CD4-positive, CD25-positive, alpha-beta regulatory T cell (primary cell): ENCODE measurements around the gene GPS1. TPM values are rescaled to one million over a fixed set of nuclear protein-coding genes. Genes with fewer than 3 reads are reported as not detected.

Experiments
- ATAC-seq, 2 donors: fragments of 150-1000 bp; cut with Tn5 transposase; one replicate each; pipeline ENCODE4 v1.10.0; 2021; ENCODE audit warnings: low read depth in 2 of 2, moderate number of reproducible peaks in 2 of 2, moderate library complexity in 1 of 2
- DNase-seq, 3 donors: peaks; one replicate each; pipeline versions ENCODE4 v3.0.0 to v3.0.0-alpha.2; 2012 to 2022; ENCODE audit warnings: mixed read lengths in 1 of 3
- H3K27ac ChIP-seq: one replicate; pipeline ENCODE4 v1.7.0; 2013; ENCODE audit warnings: mild to moderate bottlenecking, low read length; ENCODE audit not compliant: insufficient read depth, poor library complexity, severe bottlenecking
- H3K27me3 ChIP-seq: one replicate; pipeline ENCODE4 v1.7.0; 2013; ENCODE audit warnings: low read length; ENCODE audit not compliant: control insufficient read depth, insufficient read depth
- H3K36me3 ChIP-seq: one replicate; pipeline ENCODE4 v1.7.0; 2013; ENCODE audit warnings: mild to moderate bottlenecking, low read length, moderate library complexity; ENCODE audit not compliant: control insufficient read depth, insufficient read depth
- H3K4me1 ChIP-seq: 2 replicates; pipeline ENCODE4 v1.7.0; 2013; ENCODE audit warnings: mild to moderate bottlenecking, low read length; ENCODE audit not compliant: insufficient read depth, control insufficient read depth, poor library complexity, severe bottlenecking
- H3K4me3 ChIP-seq: one replicate; pipeline ENCODE4 v1.7.0; 2013; ENCODE audit warnings: low read depth, mild to moderate bottlenecking, low read length, moderate library complexity
- H3K9me3 ChIP-seq, 2 experiments: 1 replicate in 1 of 2; 2 replicates in 1 of 2; pipeline ENCODE4 v1.7.0; 2013; ENCODE audit warnings: low read length in 2 of 2, mild to moderate bottlenecking in 1 of 2, moderate library complexity in 1 of 2; ENCODE audit not compliant: control insufficient read depth in 2 of 2
- H3K27ac Mint-ChIP-seq, 3 donors: one replicate each; pipeline ENCODE4 v1.8.0; 2020 to 2022; ENCODE audit warnings: mild to moderate bottlenecking in 3 of 3, mixed read lengths in 3 of 3, moderate library complexity in 2 of 3
- H3K27me3 Mint-ChIP-seq: one replicate; pipeline ENCODE4 v1.8.0; 2022; ENCODE audit warnings: mild to moderate bottlenecking, mixed read lengths
- H3K36me3 Mint-ChIP-seq: one replicate; pipeline ENCODE4 v1.8.0; 2020; ENCODE audit warnings: mixed read lengths
- H3K4me1 Mint-ChIP-seq, 4 donors: one replicate each; pipeline ENCODE4 v1.8.0; 2020 to 2022; ENCODE audit warnings: mixed read lengths in 4 of 4, mild to moderate bottlenecking in 1 of 4
- H3K4me3 Mint-ChIP-seq, 4 donors: one replicate each; pipeline ENCODE4 v1.8.0; 2020 to 2022; ENCODE audit warnings: mild to moderate bottlenecking in 4 of 4, mixed read lengths in 4 of 4, moderate library complexity in 3 of 4
- H3K9me3 Mint-ChIP-seq, 7 donors: one replicate each; pipeline ENCODE4 v1.8.0; 2020 to 2022; ENCODE audit warnings: mixed read lengths in 7 of 7, mild to moderate bottlenecking in 3 of 7, moderate library complexity in 2 of 7
- polyA plus RNA-seq, 4 donors: library from polyadenylated mRNA; unstranded; fragments of 300-500 nt; fragmentation: Illumina TruSeq; gene quantifications; one replicate each; pipeline ENCODE4 v1.2.3, GENCODE V29; 2021
- total RNA-seq: library from RNA; stranded (reverse); gene quantifications from one replicate; pipeline ENCODE4 v1.2.3, GENCODE V29; 2022

Gene GPS1
- total and polyA plus RNA-seq, 5 donors from 2014 or later, result 87.5 to 170 (median 153) TPM

GRCh38 chr17:82025401-82026107 lies 26.1 kb upstream of the GPS1 start:
- peak overlapping the region in 1 of 4 donors; percentile 73 for H3K4me3 Mint-ChIP-seq
- no peaks in the 10 kb centered on the region for H3K9me3 Mint-ChIP-seq
- no peaks in the 10 kb centered on the region for H3K36me3 ChIP-seq
- no peak overlapping the region for H3K27ac ChIP-seq
- no peak for DNase-seq
- peaks cover 0 to 36% (median 8%) of the 10 kb centered on the region in 4 donors for H3K4me1 Mint-ChIP-seq
- no peaks in the 10 kb centered on the region for H3K36me3 Mint-ChIP-seq
- no peak for ATAC-seq
- H3K4me1 ChIP-seq, result peaks cover 39% of the 10 kb centered on the region
- H3K27ac Mint-ChIP-seq, result no peak overlapping the region
- no peaks in the 10 kb centered on the region for H3K9me3 ChIP-seq
- no peaks in the 10 kb centered on the region for H3K27me3 ChIP-seq
- H3K4me3 ChIP-seq, result no peak overlapping the region
- no peaks in the 10 kb centered on the region for H3K27me3 Mint-ChIP-seq

DNA sequence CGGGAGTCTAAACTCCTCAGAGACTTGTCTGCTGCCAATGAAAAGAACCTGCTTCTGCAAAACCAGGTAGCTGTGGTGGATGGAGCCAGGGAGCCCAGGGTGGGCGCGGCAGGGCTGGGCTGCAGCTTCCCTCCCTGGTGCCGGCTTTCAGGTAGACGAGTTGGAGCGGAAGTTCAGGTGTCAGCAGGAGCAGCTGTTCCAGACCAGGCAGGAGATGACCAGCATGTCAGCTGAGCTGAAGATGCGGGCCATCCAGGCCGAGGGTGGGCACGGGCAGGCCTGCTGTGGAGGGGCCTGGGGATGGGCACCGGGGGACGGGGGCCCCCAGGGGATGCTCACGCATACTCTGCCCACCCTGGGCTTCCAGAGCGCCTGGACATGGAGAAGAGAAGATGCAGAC lies 23.5 kb upstream of the GPS1 start:
- no peaks in the 10 kb centered on the region for H3K27me3 ChIP-seq

DNA sequence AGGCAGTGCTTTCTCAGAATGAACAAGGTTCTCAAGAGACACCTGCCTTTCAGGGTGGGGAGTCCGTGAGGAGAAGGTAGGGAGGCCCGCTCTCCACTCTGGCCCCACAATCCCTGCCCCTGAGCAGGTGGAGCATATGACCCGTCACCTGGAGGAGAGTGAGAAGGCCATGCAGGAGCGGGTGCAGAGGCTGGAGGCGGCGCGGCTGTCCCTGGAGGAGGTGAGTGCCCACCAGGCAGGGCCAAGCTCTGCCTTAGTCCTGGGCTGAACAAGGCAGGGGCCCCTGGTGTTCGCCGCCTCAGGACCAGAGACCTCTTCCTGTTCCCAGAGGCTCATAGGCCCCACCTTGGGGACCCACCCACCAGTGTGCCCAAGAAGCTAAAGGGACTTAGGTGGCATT lies 22.7 kb upstream of the GPS1 start:
- peaks cover 0 to 18% (median 0%) of the 10 kb centered on the region in 4 donors for H3K4me1 Mint-ChIP-seq

More for the DNA sequence above, 23.5 kb upstream of the GPS1 start:
- Histone ChIP-seq H3K4me1 (peaks cover 34% of the 10 kb centered on the region), H3K27ac (no peak overlapping the region), H3K36me3 (no peaks in the 10 kb centered on the region), H3K9me3 (no peaks in the 10 kb centered on the region), H3K4me3 (no peak overlapping the region)
- H3K4me3 Mint-ChIP-seq, result no peak overlapping the region
- peaks cover 0 to 21% (median 0%) of the 10 kb centered on the region in 4 donors for H3K4me1 Mint-ChIP-seq
- no peaks in the 10 kb centered on the region for H3K9me3 Mint-ChIP-seq
- H3K27ac Mint-ChIP-seq, result no peak overlapping the region
- no peak for DNase-seq
- no peak for ATAC-seq
- H3K36me3 Mint-ChIP-seq, result no peaks in the 10 kb centered on the region
- H3K27me3 Mint-ChIP-seq, result no peaks in the 10 kb centered on the region

DNA sequence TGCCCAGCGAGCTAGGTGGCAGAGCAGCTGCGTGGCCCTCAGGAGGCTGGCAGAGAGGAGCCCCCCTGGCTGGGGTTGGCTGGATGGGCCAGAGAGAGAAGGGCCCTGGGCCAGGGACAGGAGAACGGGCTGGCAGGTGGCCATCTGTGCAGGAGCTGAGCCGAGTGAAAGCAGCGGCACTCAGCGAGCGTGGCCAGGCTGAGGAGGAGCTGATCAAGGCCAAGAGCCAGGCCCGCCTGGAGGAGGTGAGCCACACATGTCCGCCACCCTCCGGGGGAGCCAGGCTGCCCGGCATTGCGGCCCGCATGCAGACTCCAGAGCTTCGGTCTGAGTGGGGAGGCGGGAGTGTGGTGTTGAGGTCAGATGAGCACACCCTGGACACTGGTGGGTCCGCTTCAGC lies 22.3 kb upstream of the GPS1 start:
- no peaks in the 10 kb centered on the region for H3K27me3 Mint-ChIP-seq
- H3K27ac Mint-ChIP-seq, result no peak overlapping the region
- ATAC-seq, result no peak
- H3K4me3 Mint-ChIP-seq, result peak overlapping the region in 2 of 4 donors; percentile 62 to 74
- peaks cover 0 to 14% (median 0%) of the 10 kb centered on the region in 4 donors for H3K4me1 Mint-ChIP-seq
- DNase-seq, result no peak
- H3K9me3 ChIP-seq, result no peaks in the 10 kb centered on the region
- H3K27me3 ChIP-seq, result no peaks in the 10 kb centered on the region
- no peak overlapping the region for H3K4me3 ChIP-seq
- H3K27ac ChIP-seq, result no peak overlapping the region
- no peaks in the 10 kb centered on the region for H3K36me3 Mint-ChIP-seq
- no peaks in the 10 kb centered on the region for H3K9me3 Mint-ChIP-seq
- no peaks in the 10 kb centered on the region for H3K36me3 ChIP-seq
- peaks cover 23% of the 10 kb centered on the region for H3K4me1 ChIP-seq

More for the DNA sequence above, 22.7 kb upstream of the GPS1 start:
- H3K4me1 ChIP-seq, result peaks cover 28% of the 10 kb centered on the region
- no peaks in the 10 kb centered on the region for H3K9me3 ChIP-seq
- H3K36me3 ChIP-seq, result no peaks in the 10 kb centered on the region
- no peak for DNase-seq
- H3K36me3 Mint-ChIP-seq, result no peaks in the 10 kb centered on the region
- no peak for ATAC-seq
- no peak overlapping the region for H3K4me3 ChIP-seq
- H3K27me3 ChIP-seq, result no peaks in the 10 kb centered on the region
- no peak overlapping the region for H3K27ac ChIP-seq
- H3K27me3 Mint-ChIP-seq, result no peaks in the 10 kb centered on the region
- no peaks in the 10 kb centered on the region for H3K9me3 Mint-ChIP-seq
- no peak overlapping the region for H3K27ac Mint-ChIP-seq
- no peak overlapping the region for H3K4me3 Mint-ChIP-seq

- H3K27ac Mint-ChIP-seq, result no peak overlapping the region
- Histone ChIP-seq H3K27me3 (no peaks in the 10 kb centered on the region), H3K36me3 (no peaks in the 10 kb centered on the region), H3K4me3 (no peak overlapping the region), H3K27ac (no peak overlapping the region), H3K4me1 (peaks cover 20% of the 10 kb centered on the region), H3K9me3 (no peaks in the 10 kb centered on the region)
- H3K4me3 Mint-ChIP-seq, result peak overlapping the region in 3 of 4 donors; percentile 62 to 91 (median 74)
- H3K36me3 Mint-ChIP-seq, result peaks cover 2% of the 10 kb centered on the region
- H3K9me3 Mint-ChIP-seq, result no peaks in the 10 kb centered on the region
- H3K27me3 Mint-ChIP-seq, result no peaks in the 10 kb centered on the region
- ATAC-seq (no peak), DNase-seq (peak in 1 of 3 donors; percentile 21)
- peaks cover 0 to 17% (median 2%) of the 10 kb centered on the region in 4 donors for H3K4me1 Mint-ChIP-seq
These were observed 21.7 kb upstream of the GPS1 start for GRCh38 chr17:82029990-82030469.

DNA sequence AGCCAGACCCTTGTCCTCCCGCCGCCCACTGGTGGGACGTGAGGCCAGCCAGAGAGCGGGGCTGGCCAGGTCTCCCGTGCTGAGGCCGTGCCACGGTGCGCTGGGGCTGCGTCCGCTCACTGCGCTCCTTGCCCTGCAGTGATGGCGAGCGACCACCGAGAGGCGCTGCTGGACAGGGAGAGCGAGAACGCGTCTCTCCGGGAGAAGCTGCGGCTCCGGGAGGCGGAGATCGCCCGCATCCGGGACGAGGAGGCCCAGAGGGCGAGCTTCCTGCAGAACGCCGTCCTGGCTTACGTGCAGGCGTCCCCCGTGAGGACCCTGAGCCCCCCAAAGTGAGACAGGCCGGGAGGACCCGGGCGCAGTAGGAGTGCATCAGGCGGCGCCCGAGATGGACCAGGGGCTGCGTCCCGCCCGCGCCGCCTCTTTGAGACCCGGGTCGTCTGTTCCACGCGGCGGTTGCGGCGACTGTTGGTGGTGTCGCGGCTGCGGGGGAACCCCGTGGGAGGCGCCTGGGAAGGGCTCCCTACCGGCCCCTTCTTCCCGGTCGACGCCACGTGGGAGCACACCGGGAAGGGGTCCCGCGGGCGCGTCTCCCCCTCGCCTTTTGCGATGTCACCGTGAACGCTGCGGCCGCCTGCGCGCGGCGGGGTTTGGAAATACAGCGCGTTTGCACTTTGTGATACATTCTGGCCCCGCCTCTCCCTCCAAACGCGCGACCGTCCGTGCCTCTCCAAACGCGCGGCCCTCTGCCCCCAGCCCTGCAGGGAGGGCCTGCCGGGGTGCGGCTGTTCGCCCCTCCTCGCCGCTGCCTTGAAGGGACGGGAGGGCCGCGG lies 21.0 kb upstream of the GPS1 start:
- H3K4me3 ChIP-seq, result no peak overlapping the region
- H3K4me1 Mint-ChIP-seq, result peaks cover 0 to 23% (median 7%) of the 10 kb centered on the region in 4 donors
- H3K4me3 Mint-ChIP-seq, result peak overlapping the region; percentile 86 to 91 (median 90)
- H3K27me3 ChIP-seq, result no peaks in the 10 kb centered on the region
- peak overlapping the region in 2 of 3 donors; percentile 63 to 71 for H3K27ac Mint-ChIP-seq
- H3K36me3 ChIP-seq, result no peaks in the 10 kb centered on the region
- no peaks in the 10 kb centered on the region for H3K9me3 ChIP-seq
- no peaks in the 10 kb centered on the region for H3K27me3 Mint-ChIP-seq
- peaks cover 5% of the 10 kb centered on the region for H3K36me3 Mint-ChIP-seq
- DNase-seq (peak; percentile 72 to 86 (median 84)), ATAC-seq (peak; percentile 81 to 82)
- H3K27ac ChIP-seq, result no peak overlapping the region
- peaks cover 23% of the 10 kb centered on the region for H3K4me1 ChIP-seq
- H3K9me3 Mint-ChIP-seq, result no peaks in the 10 kb centered on the region

DNA sequence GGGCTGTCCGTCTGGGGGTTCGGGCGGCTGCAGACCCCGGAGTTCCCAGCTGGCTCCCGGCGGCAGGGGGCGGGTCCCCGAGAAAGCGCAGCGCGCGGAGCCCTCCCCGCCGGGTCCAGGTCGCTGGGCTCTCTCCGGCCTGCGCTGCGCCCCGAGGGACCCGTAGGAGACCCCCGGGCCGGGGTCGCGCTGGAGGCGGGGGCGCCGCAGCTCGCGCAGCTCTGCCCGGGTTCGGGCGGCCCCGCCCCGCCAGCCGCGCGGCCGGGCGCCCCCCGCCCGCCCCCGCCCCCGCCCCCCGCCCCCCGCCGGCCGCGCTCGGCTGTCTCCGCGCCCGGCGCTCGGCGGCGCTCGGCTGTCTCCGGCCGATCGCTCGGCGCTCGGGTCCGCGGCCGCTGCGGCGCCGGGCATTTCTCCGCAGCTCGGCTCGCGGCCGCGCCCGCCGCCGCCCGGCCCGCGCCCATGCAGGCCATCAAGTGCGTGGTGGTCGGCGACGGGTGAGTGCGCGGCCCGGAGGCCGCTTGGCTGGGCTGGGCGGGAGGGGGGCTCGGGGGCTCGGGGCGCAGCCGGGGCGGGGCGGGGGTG lies 20.3 kb upstream of the GPS1 start, which contains the start of gene RAC3:
Gene RAC3, plus strand, starts transcription at position 376 of the 582 bp plus-strand sequence. Its CDS starts 84 bp downstream, at position 460.
- H3K27ac Mint-ChIP-seq, result peak within 1 kb of the TSS in 2 of 3 donors; percentile 63 to 71
- peak within 1 kb of the TSS; percentile 86 to 91 (median 90) for H3K4me3 Mint-ChIP-seq
- no peak within 1 kb of the TSS for H3K4me3 ChIP-seq
- no peaks in the 10 kb centered on the region for H3K9me3 Mint-ChIP-seq
- DNase-seq (no peak), ATAC-seq (peak in 1 of 2 donors; percentile 4)
- no peaks in the 10 kb centered on the region for H3K27me3 ChIP-seq
- no peak within 1 kb of the TSS for H3K27ac ChIP-seq
- peaks cover 29% of the 10 kb centered on the region for H3K4me1 ChIP-seq
- H3K27me3 Mint-ChIP-seq, result no peaks in the 10 kb centered on the region
- peaks cover 5% of the 10 kb centered on the region for H3K36me3 Mint-ChIP-seq
- peaks cover 0 to 28% (median 7%) of the 10 kb centered on the region in 4 donors for H3K4me1 Mint-ChIP-seq
- no peaks in the 10 kb centered on the region for H3K36me3 ChIP-seq
- no peaks in the 10 kb centered on the region for H3K9me3 ChIP-seq
